Loucy (cell line): ENCODE measurements around the gene TRPM3.

Experiments used
- H2AFZ ChIP-seq: fragments of 200-600 bp; sonication (generic); 2 replicates; pipeline ENCODE4 v1.6.0; 2016; ENCODE audit warnings: antibody characterized with exemption, mild to moderate bottlenecking, low read length, moderate library complexity
- H3F3A ChIP-seq: fragments of 200-600 bp; 2 replicates; pipeline ENCODE4 v1.6.0; 2016; ENCODE audit warnings: antibody characterized with exemption, low read depth, mild to moderate bottlenecking
- H3K27me3 ChIP-seq: fragments of 200-600 bp; sonication (generic); 2 replicates; pipeline ENCODE4 v1.6.1; 2014; ENCODE audit warnings: low read length, mild to moderate bottlenecking; ENCODE audit not compliant: insufficient read depth, poor library complexity, severe bottlenecking
- H3K36me3 ChIP-seq: fragments of 200-600 bp; sonication (generic); 2 replicates; pipeline ENCODE4 v1.6.1; 2016; ENCODE audit warnings: low read length; ENCODE audit not compliant: insufficient read depth
- H3K4me1 ChIP-seq: fragments of 200-600 bp; sonication (generic); 2 replicates; pipeline ENCODE4 v1.5.1; 2014; ENCODE audit warnings: low read length, mild to moderate bottlenecking; ENCODE audit not compliant: insufficient read depth, poor library complexity, severe bottlenecking
- H3K4me2 ChIP-seq: fragments of 200-600 bp; sonication (generic); 2 replicates; pipeline ENCODE4 v1.6.0; 2014; ENCODE audit warnings: antibody characterized with exemption, low read length, low read depth, mild to moderate bottlenecking; ENCODE audit not compliant: poor library complexity, severe bottlenecking
- H3K4me3 ChIP-seq: fragments of 200-600 bp; sonication (generic); 2 replicates; pipeline ENCODE4 v1.5.1; 2014; ENCODE audit warnings: low read length, mild to moderate bottlenecking, mixed read lengths; ENCODE audit not compliant: poor library complexity, severe bottlenecking
- H3K79me2 ChIP-seq: fragments of 200-600 bp; sonication (generic); 2 replicates; pipeline ENCODE4 v1.6.1; 2014; ENCODE audit warnings: low read length; ENCODE audit not compliant: insufficient read depth
- H3K9ac ChIP-seq: fragments of 200-600 bp; sonication (generic); 2 replicates; pipeline ENCODE4 v1.6.0; 2014; ENCODE audit warnings: mild to moderate bottlenecking, low read depth, low read length, moderate library complexity; ENCODE audit not compliant: poor library complexity, severe bottlenecking
- H3K9me2 ChIP-seq: fragments of 200-600 bp; sonication (generic); replicated peaks from 2 replicates; pipeline ENCODE4 v1.6.1; 2016; ENCODE audit warnings: low read depth, low read length, mixed read lengths
- H3K9me3 ChIP-seq: fragments of 200-600 bp; sonication (generic); 2 replicates; pipeline ENCODE4 v1.6.1; 2014; ENCODE audit warnings: mild to moderate bottlenecking, antibody characterized with exemption, low read length, low read depth; ENCODE audit not compliant: insufficient read depth
- H4K20me1 ChIP-seq: fragments of 200-600 bp; sonication (generic); 2 replicates; pipeline ENCODE4 v1.6.0; 2014; ENCODE audit warnings: antibody characterized with exemption, low read length, mild to moderate bottlenecking; ENCODE audit not compliant: insufficient read depth, poor library complexity, severe bottlenecking
- CTCF ChIP-seq: fragments of 200-600 bp; sonication (generic); conservative IDR thresholded peaks from 2 replicates; pipeline ENCODE4 v1.5.1; 2014; ENCODE audit warnings: mild to moderate bottlenecking, antibody characterized with exemption, low read length
- EZH2phosphoT487 ChIP-seq: fragments of 200-600 bp; IDR thresholded peaks from 2 replicates; pipeline ENCODE4 v1.6.1; 2018; ENCODE audit warnings: antibody characterized with exemption, mild to moderate bottlenecking, moderate library complexity, borderline replicate concordance

The TRPM3 gene

DNA sequence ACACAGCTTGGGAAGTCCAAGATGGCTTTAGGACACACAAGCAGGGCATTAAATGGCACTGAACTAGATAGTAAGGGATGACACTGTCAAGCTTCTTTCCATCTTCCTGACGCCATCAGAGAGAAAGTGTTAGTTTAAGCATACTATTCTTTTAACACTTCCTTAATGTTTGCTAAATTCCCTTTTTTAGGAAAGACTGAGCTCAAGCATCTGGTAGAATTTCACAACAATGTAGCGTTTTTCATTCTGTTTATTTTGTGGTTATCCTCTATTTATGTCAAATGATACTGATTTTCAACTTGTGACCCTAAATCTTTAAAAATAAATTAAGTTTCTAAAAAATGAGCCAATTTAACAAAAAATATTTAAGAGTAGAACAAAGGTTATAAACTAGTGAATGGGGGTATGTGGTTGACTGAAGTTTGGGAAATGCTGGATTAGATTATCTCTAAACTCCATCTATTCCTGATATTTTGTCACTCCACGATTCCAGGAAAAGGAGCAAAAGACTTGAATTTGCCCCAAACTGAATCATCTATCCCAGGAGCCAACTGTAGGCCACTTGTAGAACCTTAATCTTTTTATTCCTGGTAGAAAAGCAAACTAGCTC lies 559.5 kb downstream of the TRPM3 start:
- Histone ChIP-seq H3F3A (no peaks in the 10 kb centered on the region), H3K9me2 (no peaks in the 10 kb centered on the region), H3K79me2 (no peaks in the 10 kb centered on the region), H4K20me1 (no peaks in the 10 kb centered on the region), H3K4me1 (peaks cover 22% of the 10 kb centered on the region), H3K4me2 (no peak overlapping the region), H2AFZ (no peak overlapping the region), H3K27me3 (no peaks in the 10 kb centered on the region), H3K4me3 (no peak overlapping the region), H3K9me3 (no peaks in the 10 kb centered on the region), H3K9ac (no peak overlapping the region), H3K36me3 (no peaks in the 10 kb centered on the region)
- TF ChIP-seq EZH2phosphoT487 (no peak), CTCF (no peak)

DNA sequence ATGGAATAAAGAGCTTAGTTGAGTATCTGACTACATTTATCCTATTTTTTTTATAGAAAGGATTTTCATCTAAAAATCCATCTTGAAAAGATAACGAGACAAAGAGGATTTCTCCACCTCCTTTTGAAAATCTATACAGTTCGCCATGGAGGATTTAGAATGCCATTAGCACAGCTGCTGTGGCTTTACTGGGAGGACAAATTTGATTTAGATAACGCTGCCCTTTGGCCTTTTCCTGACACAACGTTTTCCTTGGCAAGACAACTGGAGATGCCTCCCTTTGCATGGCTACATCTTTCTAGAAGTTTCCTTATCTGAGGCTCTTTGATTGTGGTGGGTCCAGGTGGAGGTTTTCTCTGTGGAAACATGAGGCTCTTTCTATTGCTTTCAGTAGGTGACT lies 560.3 kb downstream of the TRPM3 start:
- H3K4me3 ChIP-seq: no peak overlapping the region
- no peaks in the 10 kb centered on the region for H3K9me3 ChIP-seq
- peaks cover 22% of the 10 kb centered on the region for H3K4me1 ChIP-seq
- no peaks in the 10 kb centered on the region for H3K36me3 ChIP-seq
- no peak overlapping the region for H3K4me2 ChIP-seq
- H3K79me2 ChIP-seq: no peaks in the 10 kb centered on the region
- no peak overlapping the region for H3K9ac ChIP-seq
- H3F3A ChIP-seq: no peaks in the 10 kb centered on the region
- H3K9me2 ChIP-seq: no peaks in the 10 kb centered on the region
- no peaks in the 10 kb centered on the region for H4K20me1 ChIP-seq
- no peak for TF ChIP-seq CTCF
- no peak for TF ChIP-seq EZH2phosphoT487
- H3K27me3 ChIP-seq: no peaks in the 10 kb centered on the region
- H2AFZ ChIP-seq: no peak overlapping the region

- Histone ChIP-seq H3K9ac (no peak overlapping the region), H3K4me3 (no peak overlapping the region), H3F3A (no peaks in the 10 kb centered on the region), H3K4me2 (no peak overlapping the region), H3K9me3 (no peaks in the 10 kb centered on the region), H3K27me3 (no peaks in the 10 kb centered on the region), H2AFZ (no peak overlapping the region), H3K36me3 (no peaks in the 10 kb centered on the region), H4K20me1 (no peaks in the 10 kb centered on the region), H3K79me2 (no peaks in the 10 kb centered on the region), H3K4me1 (peaks cover 14% of the 10 kb centered on the region), H3K9me2 (no peaks in the 10 kb centered on the region)
- TF ChIP-seq CTCF (no peak), EZH2phosphoT487 (no peak)
Measured at GRCh38 chr9:70559102-70559501, 562.3 kb downstream of the TRPM3 start.
